GM23338 (cell line): ENCODE results near the gene EYA4. TPM values are rescaled to one million over a fixed set of nuclear protein-coding genes. Genes with fewer than 3 reads are reported as not detected.

Source experiments
- ATAC-seq: fragments of 200-7000 bp; cut with Tn5 transposase; 3 replicates; pipeline ENCODE4 v1.9.1; 2020
- DNase-seq: peaks from one replicate; pipeline ENCODE4 v3.0.0-alpha.2; 2015; ENCODE audit warnings: low spot score
- H2AFZ ChIP-seq: fragments of 200-600 bp; sonication (generic); 2 replicates; pipeline ENCODE4 v1.8.0; 2016; ENCODE audit warnings: antibody characterized with exemption, mild to moderate bottlenecking, moderate library complexity
- H3F3A ChIP-seq: fragments of 200-600 bp; sonication (generic); replicated peaks from 2 replicates; pipeline ENCODE4 v1.8.0; 2017; ENCODE audit warnings: antibody characterized with exemption, mixed run types, low read depth
- H3K27ac ChIP-seq: fragments of 200-600 bp; sonication (generic); 2 replicates; pipeline ENCODE4 v1.6.1; 2016; ENCODE audit warnings: low read depth
- H3K27me3 ChIP-seq: fragments of 200-600 bp; sonication (generic); 2 replicates; pipeline ENCODE4 v1.8.0; 2016; ENCODE audit warnings: mild to moderate bottlenecking, mixed run types, moderate library complexity; ENCODE audit not compliant: insufficient read depth
- H3K36me3 ChIP-seq: fragments of 200-600 bp; sonication (generic); 2 replicates; pipeline ENCODE4 v1.8.0; 2016; ENCODE audit warnings: mild to moderate bottlenecking; ENCODE audit not compliant: insufficient read depth
- H3K4me1 ChIP-seq: fragments of 200-600 bp; sonication (generic); 2 replicates; pipeline ENCODE4 v1.8.0; 2016; ENCODE audit warnings: mild to moderate bottlenecking, moderate library complexity; ENCODE audit not compliant: insufficient read depth
- H3K4me2 ChIP-seq: fragments of 200-600 bp; sonication (generic); 2 replicates; pipeline ENCODE4 v1.7.1; 2017; ENCODE audit warnings: mixed run types
- H3K4me3 ChIP-seq: fragments of 200-600 bp; sonication (generic); 2 replicates; pipeline ENCODE4 v1.6.1; 2016; ENCODE audit warnings: mixed run types
- H3K79me2 ChIP-seq: fragments of 200-600 bp; sonication (generic); replicated peaks from 2 replicates; pipeline ENCODE4 v1.8.0; 2017; ENCODE audit warnings: mild to moderate bottlenecking; ENCODE audit not compliant: insufficient read depth
- H3K9me2 ChIP-seq: fragments of 200-600 bp; sonication (generic); 2 replicates; pipeline ENCODE4 v1.8.0; 2017; ENCODE audit not compliant: insufficient read depth
- H4K20me1 ChIP-seq: fragments of 200-600 bp; sonication (generic); replicated peaks from 2 replicates; pipeline ENCODE4 v1.8.0; 2017; ENCODE audit warnings: mild to moderate bottlenecking; ENCODE audit not compliant: insufficient read depth
- H3K27ac Mint-ChIP-seq: 2 replicates; pipeline ENCODE4 v1.8.0; 2020; ENCODE audit warnings: inconsistent platforms, mild to moderate bottlenecking, moderate library complexity, mixed read lengths
- H3K27me3 Mint-ChIP-seq: 3 replicates; pipeline ENCODE4 v1.8.0; 2022; ENCODE audit warnings: low read depth, mild to moderate bottlenecking, moderate library complexity, mixed read lengths, inconsistent platforms; ENCODE audit not compliant: insufficient read depth, poor library complexity
- H3K36me3 Mint-ChIP-seq: 3 replicates; pipeline ENCODE4 v1.8.0; 2021; ENCODE audit warnings: low read depth, mild to moderate bottlenecking, inconsistent platforms, moderate library complexity, mixed read lengths
- H3K4me1 Mint-ChIP-seq: 3 replicates; pipeline ENCODE4 v1.8.0; 2020; ENCODE audit warnings: mild to moderate bottlenecking, inconsistent platforms, mixed read lengths
- H3K4me3 Mint-ChIP-seq: 3 replicates; pipeline ENCODE4 v1.8.0; 2021; ENCODE audit warnings: moderate library complexity, mild to moderate bottlenecking, inconsistent platforms, mixed read lengths
- H3K9me3 Mint-ChIP-seq: 3 replicates; pipeline ENCODE4 v1.8.0; 2020; ENCODE audit warnings: moderate library complexity, mild to moderate bottlenecking, inconsistent platforms, mixed read lengths
- CREB1 ChIP-seq: fragments of 250-450 bp; sonication (Bioruptor Pico); IDR thresholded peaks from 2 replicates; pipeline ENCODE4 v1.5.0; 2020; ENCODE audit warnings: low read depth, mild to moderate bottlenecking, moderate library complexity
- CTCF ChIP-seq, 2 experiments: fragments of 200-600 bp in 1 of 2; sonication (generic) in 1 of 2; conservative IDR thresholded peaks; 2 replicates each; pipeline versions ENCODE4 v1.5.1 to v1.6.1; 2016 to 2017; ENCODE audit warnings: antibody characterized with exemption in 2 of 2, low read depth in 2 of 2, mild to moderate bottlenecking in 2 of 2, moderate library complexity in 1 of 2
- EZH2phosphoT487 ChIP-seq: fragments of 200-600 bp; sonication (generic); IDR thresholded peaks from one replicate; pipeline ENCODE4 v1.8.1; 2018; ENCODE audit warnings: antibody characterized with exemption; ENCODE audit not compliant: unreplicated experiment
- JUNB ChIP-seq: IDR thresholded peaks from one replicate; pipeline ENCODE4 v1.6.1; 2016; ENCODE audit warnings: antibody characterized with exemption; ENCODE audit not compliant: unreplicated experiment
- NANOG ChIP-seq: IDR thresholded peaks from 2 replicates; pipeline ENCODE4 v1.6.1; 2016; ENCODE audit warnings: antibody characterized with exemption, borderline replicate concordance
- POLR2AphosphoS5 ChIP-seq: IDR thresholded peaks from 2 replicates; pipeline ENCODE4 v1.6.1; 2016; ENCODE audit warnings: antibody characterized with exemption, low read depth
- REST ChIP-seq: IDR thresholded peaks from one replicate; pipeline ENCODE4 v1.6.1; 2018; ENCODE audit warnings: antibody characterized with exemption; ENCODE audit not compliant: unreplicated experiment
- ZNF462 ChIP-seq: fragments of 250-450 bp; sonication (Bioruptor Pico); IDR thresholded peaks from 2 replicates; pipeline ENCODE4 v1.5.0; 2020; ENCODE audit warnings: mild to moderate bottlenecking, moderate library complexity
- polyA plus RNA-seq: library from polyadenylated mRNA; unstranded; fragments of >200 nt; fragmentation: Nextera tagmentation; extraction: Ambion mirVana; gene quantifications from 2 replicates; pipeline ENCODE4 v1.2.1, GENCODE V29; 2016
- total RNA-seq: library from RNA; depleted of rRNA; stranded (reverse); fragments of >200 nt; shearing (Covaris generic); gene quantifications from 2 replicates; pipeline ENCODE4 v1.2.3, GENCODE V29; 2014

EYA4 gene
- total and polyA plus RNA-seq, 2 experiments from 2014 or later, result 0.05 to 0.21 TPM

GRCh38 chr6:133254552-133255228, 13.5 kb downstream of the EYA4 start:
- Histone ChIP-seq H3K4me2 (no peak overlapping the region), H3K4me3 (no peak overlapping the region), H3K4me1 (no peaks in the 10 kb centered on the region), H3K27me3 (no peaks in the 10 kb centered on the region), H3K79me2 (no peaks in the 10 kb centered on the region), H3K9me2 (no peaks in the 10 kb centered on the region), H2AFZ (no peak overlapping the region), H3K36me3 (no peaks in the 10 kb centered on the region), H3K27ac (no peak overlapping the region), H4K20me1 (no peaks in the 10 kb centered on the region), H3F3A (no peaks in the 10 kb centered on the region)
- Mint-ChIP-seq H3K4me3 (no peak overlapping the region), H3K27me3 (no peaks in the 10 kb centered on the region), H3K4me1 (no peaks in the 10 kb centered on the region), H3K9me3 (no peaks in the 10 kb centered on the region), H3K36me3 (no peaks in the 10 kb centered on the region), H3K27ac (no peak overlapping the region)
- ATAC-seq (no peak), DNase-seq (no peak)
- TF ChIP-seq CREB1 (CRISPR knock-in tag) (no peak), ZNF462 (CRISPR knock-in tag) (no peak)

- Histone ChIP-seq H3K79me2 (no peaks in the 10 kb centered on the region), H3K27me3 (no peaks in the 10 kb centered on the region), H3K36me3 (no peaks in the 10 kb centered on the region), H3K9me2 (no peaks in the 10 kb centered on the region), H3K4me2 (no peak overlapping the region), H2AFZ (no peak overlapping the region), H3K27ac (no peak overlapping the region), H4K20me1 (no peaks in the 10 kb centered on the region), H3K4me3 (no peak overlapping the region), H3F3A (no peaks in the 10 kb centered on the region), H3K4me1 (no peaks in the 10 kb centered on the region)
- Mint-ChIP-seq H3K4me3 (no peak overlapping the region), H3K27me3 (peaks cover 3% of the 10 kb centered on the region), H3K27ac (no peak overlapping the region), H3K9me3 (no peaks in the 10 kb centered on the region), H3K4me1 (no peaks in the 10 kb centered on the region), H3K36me3 (no peaks in the 10 kb centered on the region)
- ATAC-seq (no peak), DNase-seq (no peak)
- TF ChIP-seq REST, result no peak
- TF ChIP-seq POLR2AphosphoS5, result no peak
- TF ChIP-seq NANOG, result no peak
- TF ChIP-seq CTCF (conservative IDR thresholded peaks at IDR 0.05; ENCODE audit: low read depth in 2 of 2), result no peak
- no peak for TF ChIP-seq JUNB
- TF ChIP-seq EZH2phosphoT487, result no peak
- no peak for TF ChIP-seq CREB1 (CRISPR knock-in tag)
These were observed 16.5 kb downstream of the EYA4 start for GRCh38 chr6:133257545-133258105.
